H1 (cell line): ENCODE measurements around the gene RAB3GAP2. TPM values are rescaled to one million over a fixed set of nuclear protein-coding genes. Genes with fewer than 3 reads are reported as not detected.

ENCODE experiments used
- CTCF ChIA-PET: fragments of 300-600 bp; sonication (Branson Sonifier 250); formaldehyde crosslinking; loops from one replicate; lab custom pipeline; 2021; ENCODE audit not compliant: partially characterized antibody; lab: Charles Lee
- POLR2A ChIA-PET: fragments of 300-600 bp; sonication (Branson Sonifier 250); formaldehyde crosslinking; loops from one replicate; lab custom pipeline; 2021; ENCODE audit warnings: inconsistent platforms; ENCODE audit not compliant: partially characterized antibody; lab: Charles Lee
- DNase-seq, 2 experiments: peaks; one replicate each; pipeline versions ENCODE4 v3.0.0 to v3.0.0-alpha.2; 2010 to 2022; ENCODE audit warnings: low spot score in 2 of 2, low read depth in 1 of 2, mixed read lengths in 1 of 2
- FAIRE-seq: peaks from 2 replicates; lab custom pipeline; 2011; peaks lifted over from hg19 to GRCh38; lab: Jason Lieb, UNC
- H2AFZ ChIP-seq: 2 replicates; pipeline ENCODE4 v1.8.1; 2012; ENCODE audit warnings: low read length, inconsistent platforms
- H2AK5ac ChIP-seq: 2 replicates; pipeline ENCODE4 v1.6.1; 2013; ENCODE audit warnings: low read depth, low read length
- H2BK120ac ChIP-seq: replicated peaks from 2 replicates; pipeline ENCODE3; 2013; ENCODE audit warnings: low read depth, low read length, inconsistent platforms
- H2BK12ac ChIP-seq: 2 replicates; pipeline ENCODE4 v1.6.1; 2013; ENCODE audit warnings: low read depth, low read length
- H2BK15ac ChIP-seq: 2 replicates; pipeline ENCODE4 v1.6.1; 2013; ENCODE audit warnings: low read length
- H2BK20ac ChIP-seq: 2 replicates; pipeline ENCODE4 v1.6.1; 2013; ENCODE audit warnings: low read length
- H2BK5ac ChIP-seq: 2 replicates; pipeline ENCODE4 v1.6.1; 2013; ENCODE audit warnings: low read depth, low read length
- H3K14ac ChIP-seq: 2 replicates; pipeline ENCODE4 v1.6.1; 2013; ENCODE audit warnings: inconsistent platforms; ENCODE audit not compliant: insufficient read length
- H3K18ac ChIP-seq: 2 replicates; pipeline ENCODE4 v1.6.1; 2013; ENCODE audit warnings: low read length; ENCODE audit errors: extremely low read depth
- H3K23ac ChIP-seq: 2 replicates; pipeline ENCODE4 v1.6.1; 2013; ENCODE audit warnings: inconsistent platforms; ENCODE audit not compliant: insufficient read length
- H3K23me2 ChIP-seq: 2 replicates; pipeline ENCODE4 v1.6.1; 2013; ENCODE audit warnings: low read depth, low read length
- H3K27ac ChIP-seq: 2 replicates; pipeline ENCODE4 v1.6.1; 2011; ENCODE audit warnings: low read depth, low read length, inconsistent platforms
- H3K27me3 ChIP-seq, 4 experiments: replicated peaks in 1 of 4; 1 replicate in 1 of 4; 2 replicates in 3 of 4; pipeline versions ENCODE4 v1.6.1 to v1.8.1; 2011 to 2013; ENCODE audit warnings: low read length in 3 of 4, mild to moderate bottlenecking in 3 of 4, inconsistent platforms in 2 of 4, mixed read lengths in 2 of 4, moderate library complexity in 1 of 4; ENCODE audit not compliant: control insufficient read depth in 3 of 4, insufficient read depth in 3 of 4; ENCODE audit errors: extremely low read depth in 1 of 4
- H3K36me3 ChIP-seq, 4 experiments: 2 replicates each; pipeline versions ENCODE4 v1.6.1 to v1.8.1; 2011 to 2013; ENCODE audit warnings: mild to moderate bottlenecking in 4 of 4, low read length in 3 of 4, moderate library complexity in 2 of 4, control low read depth in 1 of 4, inconsistent platforms in 1 of 4; ENCODE audit not compliant: insufficient read depth in 4 of 4, control insufficient read depth in 2 of 4
- H3K4ac ChIP-seq: replicated peaks from 2 replicates; pipeline ENCODE3; 2013; ENCODE audit warnings: low read length, low read depth, mixed read lengths, inconsistent platforms; ENCODE audit not compliant: insufficient read length
- H3K4me1 ChIP-seq, 4 experiments: replicated peaks in 1 of 4; 1 replicate in 1 of 4; 2 replicates in 3 of 4; pipeline versions ENCODE4 v1.6.1 to v1.8.1; 2011 to 2013; ENCODE audit warnings: low read length in 3 of 4, inconsistent platforms in 2 of 4, mixed read lengths in 1 of 4; ENCODE audit not compliant: insufficient read depth in 4 of 4, control insufficient read depth in 3 of 4
- H3K4me2 ChIP-seq, 2 experiments: 2 replicates each; pipeline versions ENCODE4 v1.6.1 to v1.8.1; 2011 to 2013; ENCODE audit warnings: low read depth in 2 of 2, low read length in 2 of 2, control low read depth in 1 of 2, inconsistent platforms in 1 of 2, mild to moderate bottlenecking in 1 of 2; ENCODE audit not compliant: insufficient read depth in 1 of 2
- H3K4me3 ChIP-seq, 4 experiments: fragments of 200-600, 300-600 bp in 1 of 4; sonication (generic), shearing (Covaris generic), sonication (Bioruptor Twin) in 1 of 4; 2 replicates each; pipeline versions ENCODE4 v1.5.1 to v1.8.1; 2011 to 2016; ENCODE audit warnings: low read length in 4 of 4, low read depth in 3 of 4, control low read depth in 2 of 4, inconsistent platforms in 2 of 4, mild to moderate bottlenecking in 2 of 4, mixed read lengths in 1 of 4, moderate library complexity in 1 of 4; ENCODE audit not compliant: insufficient read depth in 2 of 4; ENCODE audit errors: extremely low read depth in 1 of 4
- H3K56ac ChIP-seq: replicated peaks from 2 replicates; pipeline ENCODE3; 2013; ENCODE audit warnings: low read depth, mild to moderate bottlenecking, mixed read lengths, low read length, inconsistent platforms; ENCODE audit not compliant: insufficient read length
- H3K79me1 ChIP-seq: 2 replicates; pipeline ENCODE4 v1.6.1; 2013; ENCODE audit warnings: low read depth, low read length, control low read depth
- H3K79me2 ChIP-seq, 2 experiments: 2 replicates each; pipeline versions ENCODE4 v1.6.1 to v1.8.1; 2012 to 2013; ENCODE audit warnings: low read length in 2 of 2, mild to moderate bottlenecking in 2 of 2, inconsistent platforms in 1 of 2; ENCODE audit not compliant: insufficient read depth in 2 of 2, control insufficient read depth in 1 of 2
- H3K9ac ChIP-seq, 4 experiments: replicated peaks in 1 of 4; 1 replicate in 1 of 4; 2 replicates in 3 of 4; pipeline versions ENCODE4 v1.6.1 to v1.8.1; 2011 to 2013; ENCODE audit warnings: low read depth in 3 of 4, low read length in 3 of 4, control low read depth in 2 of 4, mild to moderate bottlenecking in 2 of 4, moderate library complexity in 2 of 4, inconsistent platforms in 1 of 4; ENCODE audit errors: extremely low read depth in 1 of 4
- H3K9me3 ChIP-seq, 2 experiments: 2 replicates each; pipeline versions ENCODE4 v1.6.1 to v1.8.1; 2012 to 2013; ENCODE audit warnings: mild to moderate bottlenecking in 2 of 2, moderate library complexity in 2 of 2, control low read depth in 1 of 2, inconsistent platforms in 1 of 2, low read depth in 1 of 2, low read length in 1 of 2, mixed read lengths in 1 of 2; ENCODE audit not compliant: insufficient read depth in 2 of 2
- H4K20me1 ChIP-seq, 2 experiments: replicated peaks in 1 of 2; 2 replicates each; pipeline versions ENCODE3 to v1.8.1; 2011 to 2013; ENCODE audit warnings: inconsistent platforms in 2 of 2, low read length in 2 of 2, mild to moderate bottlenecking in 1 of 2; ENCODE audit not compliant: insufficient read depth in 2 of 2, control insufficient read depth in 1 of 2
- H4K5ac ChIP-seq: 2 replicates; pipeline ENCODE4 v1.6.1; 2013; ENCODE audit warnings: low read length, low read depth, mixed read lengths, inconsistent platforms; ENCODE audit not compliant: insufficient read length
- H4K8ac ChIP-seq: 2 replicates; pipeline ENCODE4 v1.8.0; 2013; ENCODE audit warnings: mild to moderate bottlenecking, moderate library complexity, low read length, inconsistent platforms; ENCODE audit not compliant: insufficient read depth; ENCODE audit errors: extremely low read depth
- H4K91ac ChIP-seq: replicated peaks from 2 replicates; pipeline ENCODE3; 2013; ENCODE audit warnings: low read length, mixed read lengths, inconsistent platforms; ENCODE audit not compliant: insufficient read length
- BRCA1 ChIP-seq: IDR thresholded peaks from 2 replicates; pipeline ENCODE4 v1.6.1; 2012; ENCODE audit warnings: low read depth, low read length, improper control_type of control experiment
- FOSL1 ChIP-seq: IDR thresholded peaks from 2 replicates; pipeline ENCODE4 v1.6.1; 2011; ENCODE audit warnings: mild to moderate bottlenecking, low read depth, low read length, moderate library complexity; ENCODE audit not compliant: insufficient read depth
- GTF2F1 ChIP-seq: IDR thresholded peaks from 2 replicates; pipeline ENCODE4 v1.6.1; 2012; ENCODE audit warnings: low read depth, low read length, improper control_type of control experiment, borderline replicate concordance
- NANOG ChIP-seq: IDR thresholded peaks from 2 replicates; pipeline ENCODE4 v1.6.1; 2011; ENCODE audit warnings: low read length, low read depth, mild to moderate bottlenecking, inconsistent platforms; ENCODE audit not compliant: insufficient read depth, poor library complexity, severe bottlenecking
- POLR2AphosphoS5 ChIP-seq: IDR thresholded peaks from 2 replicates; pipeline ENCODE4 v1.6.1; 2011; ENCODE audit warnings: low read depth, low read length
- RBBP5 ChIP-seq: IDR thresholded peaks from 2 replicates; pipeline ENCODE4 v1.7.1; 2012; ENCODE audit warnings: low read depth, mild to moderate bottlenecking, inconsistent platforms, low read length, moderate library complexity, borderline replicate concordance
- TAF7 ChIP-seq: optimal IDR thresholded peaks from 2 replicates; pipeline ENCODE3; 2011; ENCODE audit warnings: low read depth, mild to moderate bottlenecking, inconsistent platforms, low read length, moderate library complexity, borderline replicate concordance
- WGBS, 2 experiments: shearing (Covaris generic) in 1 of 2; methylation state at CpG; one replicate each; pipeline versions ENCODE4 v1.1.6 to v1.1.7; 2013 to 2015; ENCODE audit warnings: low lambda C conversion rate in 2 of 2, mixed read lengths in 2 of 2, inconsistent platforms in 1 of 2, low coverage in 1 of 2, missing lambda C conversion rate in 1 of 2; ENCODE audit not compliant: insufficient replicate concordance in 2 of 2, insufficient coverage in 1 of 2, insufficient read length in 1 of 2; ENCODE audit errors: extremely low coverage in 1 of 2, missing lambda C conversion rate in 1 of 2; 5-methylcytosine and 5-hydroxymethylcytosine counted together
- polyA plus RNA-seq, 7 experiments: library from polyadenylated mRNA; depleted of rRNA in 3 of 7; stranded (reverse) in 5 of 7; unstranded in 2 of 7; fragments of >200 nt in 5 of 7; fragments of 200-250 nt in 2 of 7; gene quantifications; 1 replicate in 5 of 7; 2 replicates in 1 of 7; 4 replicates in 1 of 7; pipeline versions ENCODE4 v1.2.1 to v1.2.3, GENCODE V29; 2011 to 2013; ENCODE audit warnings: missing spikeins in 2 of 7, mixed read lengths in 2 of 7
- total RNA-seq: library from RNA; stranded (reverse); fragmentation: NEBNext Ultra II Directional; extraction: Animal tissue kit (Norgen Biotek cat#: 25700); gene quantifications from 2 replicates; pipeline ENCODE4 v1.2.1, GENCODE V29; 2021
- TF ChIP-seq, protein P1 (sequence below): IDR thresholded peaks from 2 replicates; pipeline ENCODE4 v1.6.1; 2011; ENCODE audit warnings: low read length, improper control_type of control experiment

RAB3GAP2 gene
- total and polyA plus RNA-seq, 2 of the 8 experiments (the other 6 are each of a cell fraction or from before 2014, with no cell fraction given) = 19.7 to 52.7 TPM

DNA sequence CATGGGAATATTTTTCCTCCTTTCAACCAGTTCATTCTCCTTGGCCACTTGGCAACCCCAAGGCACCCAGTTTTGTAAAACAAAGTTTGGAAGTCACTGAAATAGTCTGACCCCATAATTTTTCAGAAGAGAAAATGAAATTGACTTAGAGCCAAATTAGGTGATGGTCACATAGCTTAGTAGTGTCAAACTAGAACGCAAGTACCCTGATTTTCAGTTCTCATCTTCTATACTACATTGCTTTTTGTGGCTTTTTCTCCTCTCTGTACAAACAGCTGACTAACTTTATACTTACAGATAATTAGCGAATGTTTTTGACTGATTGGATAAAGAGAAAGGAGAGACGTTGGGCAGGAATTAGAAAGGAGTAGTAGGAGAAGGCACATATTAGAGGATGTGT, 145.2 kb downstream of the RAB3GAP2 start:
- FAIRE-seq = no peak
- no peak overlapping the region for H3K23ac ChIP-seq
- no peaks in the 10 kb centered on the region for H3K23me2 ChIP-seq
- H3K14ac ChIP-seq = no peak overlapping the region
- no peak overlapping the region for H2AK5ac ChIP-seq
- no peak overlapping the region for H2BK12ac ChIP-seq
- CTCF ChIA-PET = interaction anchor here (1.1 to 4.6 kb wide), 3 partner anchors 12 to 95 kb away, joined by 3 to 38 read pairs (median 15); no protein-coding TSS in a partner anchor
- no peak overlapping the region for H2BK20ac ChIP-seq
- no peaks in the 10 kb centered on the region for H3K27me3 ChIP-seq
- no peak overlapping the region for H2BK5ac ChIP-seq
- H3K4me3 ChIP-seq = no peak overlapping the region
- no peak overlapping the region for H3K4ac ChIP-seq
- no peak for TF ChIP-seq GTF2F1
- no peak for TF ChIP-seq BRCA1
- TF ChIP-seq POLR2AphosphoS5 = no peak
- no peak for TF ChIP-seq RBBP5
- no peak for TF ChIP-seq TAF7
- no peak for TF ChIP-seq NANOG
- TF ChIP-seq FOSL1 = no peak
- TF ChIP-seq, protein P1, sequence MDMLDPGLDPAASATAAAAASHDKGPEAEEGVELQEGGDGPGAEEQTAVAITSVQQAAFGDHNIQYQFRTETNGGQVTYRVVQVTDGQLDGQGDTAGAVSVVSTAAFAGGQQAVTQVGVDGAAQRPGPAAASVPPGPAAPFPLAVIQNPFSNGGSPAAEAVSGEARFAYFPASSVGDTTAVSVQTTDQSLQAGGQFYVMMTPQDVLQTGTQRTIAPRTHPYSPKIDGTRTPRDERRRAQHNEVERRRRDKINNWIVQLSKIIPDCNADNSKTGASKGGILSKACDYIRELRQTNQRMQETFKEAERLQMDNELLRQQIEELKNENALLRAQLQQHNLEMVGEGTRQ = no peak
- TF ChIP-seq, all 59 proteins: peak for 0
- H3K79me2 ChIP-seq = no peaks in the 10 kb centered on the region
- no peak overlapping the region for H3K9ac ChIP-seq
- no peak overlapping the region for H3K56ac ChIP-seq
- peaks cover 0 to 1% of the 10 kb centered on the region in 2 experiments for H4K20me1 ChIP-seq
- no peak overlapping the region for H3K27ac ChIP-seq
- 76 to 100% methylated on average over 1 to 3 of the region's 3 CpGs for WGBS, 2 experiments
- no peak for DNase-seq
- POLR2A ChIA-PET = no interaction called here
- no peak overlapping the region for H3K4me2 ChIP-seq
- H3K18ac ChIP-seq = no peak overlapping the region
- peaks cover 0 to 3% (median 0%) of the 10 kb centered on the region in 4 experiments; a peak in 2 of 7 replicates for H3K4me1 ChIP-seq
- H4K5ac ChIP-seq = no peak overlapping the region
- H2BK120ac ChIP-seq = no peak overlapping the region
- H3K36me3 ChIP-seq = peaks cover 0 to 21% (median 6%) of the 10 kb centered on the region in 4 experiments; a peak in 3 of 8 replicates
- H3K9me3 ChIP-seq = no peaks in the 10 kb centered on the region
- H2AFZ ChIP-seq = no peak overlapping the region
- no peak overlapping the region for H4K91ac ChIP-seq
- H4K8ac ChIP-seq = no peak overlapping the region
- no peak overlapping the region for H2BK15ac ChIP-seq
- no peaks in the 10 kb centered on the region; the same call in 1 of the 2 replicates for H3K79me1 ChIP-seq
